GM10248 (cell line): ENCODE data around the gene PRKACG.

Experiments used
- CTCF ChIA-PET: fragments of 300-600 bp; sonication (Branson Sonifier 250); formaldehyde crosslinking; extraction: SDS; loops from one replicate; lab custom pipeline; 2021; ENCODE audit warnings: antibody characterized with exemption; lab: Yijun Ruan, JAX
- POLR2A ChIA-PET: fragments of 350-650 bp; sonication (Branson Sonifier 250); formaldehyde crosslinking; extraction: SDS; loops from one replicate; lab custom pipeline; 2020; ENCODE audit warnings: antibody characterized with exemption; lab: Yijun Ruan, JAX
- DNase-seq: peaks from one replicate; pipeline ENCODE4 v3.0.0; 2012; ENCODE audit errors: extremely low spot score
- TF ChIP-seq, protein P1 (sequence below): IDR thresholded peaks from 2 replicates; pipeline ENCODE4 v1.5.1; 2012; ENCODE audit warnings: mild to moderate bottlenecking, low read depth; ENCODE audit errors: extremely low read depth, missing control alignments, control extremely low read depth

Gene PRKACG

DNA sequence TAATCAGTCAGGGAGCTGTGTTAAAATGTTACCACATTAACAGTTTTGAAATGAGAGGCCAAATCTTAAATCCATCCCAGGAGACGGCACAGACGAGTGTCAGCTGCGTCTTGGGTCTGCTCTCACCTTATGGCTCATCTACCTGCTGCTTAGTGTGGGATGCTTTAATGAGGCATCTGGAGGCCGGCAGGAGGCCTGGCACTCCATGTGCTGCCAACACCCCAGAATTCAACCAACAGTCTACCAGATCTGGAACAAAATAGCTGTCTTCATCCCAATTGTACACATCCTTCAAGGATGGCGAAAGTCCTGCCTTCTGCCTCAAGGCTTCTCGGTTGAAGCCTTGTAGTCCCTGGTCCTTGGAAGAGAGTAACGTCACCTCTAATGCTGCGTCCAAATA is 12.0 kb downstream of the PRKACG start:
- DNase-seq, result no peak
- ChIA-PET POLR2A (no interaction called here), CTCF (interaction anchor here (0.8 to 2.6 kb wide), 5 partner anchors 12 to 434 kb away, joined by 3 to 6 read pairs (median 3); no protein-coding TSS in a partner anchor)
- TF ChIP-seq, protein P1, sequence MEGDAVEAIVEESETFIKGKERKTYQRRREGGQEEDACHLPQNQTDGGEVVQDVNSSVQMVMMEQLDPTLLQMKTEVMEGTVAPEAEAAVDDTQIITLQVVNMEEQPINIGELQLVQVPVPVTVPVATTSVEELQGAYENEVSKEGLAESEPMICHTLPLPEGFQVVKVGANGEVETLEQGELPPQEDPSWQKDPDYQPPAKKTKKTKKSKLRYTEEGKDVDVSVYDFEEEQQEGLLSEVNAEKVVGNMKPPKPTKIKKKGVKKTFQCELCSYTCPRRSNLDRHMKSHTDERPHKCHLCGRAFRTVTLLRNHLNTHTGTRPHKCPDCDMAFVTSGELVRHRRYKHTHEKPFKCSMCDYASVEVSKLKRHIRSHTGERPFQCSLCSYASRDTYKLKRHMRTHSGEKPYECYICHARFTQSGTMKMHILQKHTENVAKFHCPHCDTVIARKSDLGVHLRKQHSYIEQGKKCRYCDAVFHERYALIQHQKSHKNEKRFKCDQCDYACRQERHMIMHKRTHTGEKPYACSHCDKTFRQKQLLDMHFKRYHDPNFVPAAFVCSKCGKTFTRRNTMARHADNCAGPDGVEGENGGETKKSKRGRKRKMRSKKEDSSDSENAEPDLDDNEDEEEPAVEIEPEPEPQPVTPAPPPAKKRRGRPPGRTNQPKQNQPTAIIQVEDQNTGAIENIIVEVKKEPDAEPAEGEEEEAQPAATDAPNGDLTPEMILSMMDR, result no peak

DNA sequence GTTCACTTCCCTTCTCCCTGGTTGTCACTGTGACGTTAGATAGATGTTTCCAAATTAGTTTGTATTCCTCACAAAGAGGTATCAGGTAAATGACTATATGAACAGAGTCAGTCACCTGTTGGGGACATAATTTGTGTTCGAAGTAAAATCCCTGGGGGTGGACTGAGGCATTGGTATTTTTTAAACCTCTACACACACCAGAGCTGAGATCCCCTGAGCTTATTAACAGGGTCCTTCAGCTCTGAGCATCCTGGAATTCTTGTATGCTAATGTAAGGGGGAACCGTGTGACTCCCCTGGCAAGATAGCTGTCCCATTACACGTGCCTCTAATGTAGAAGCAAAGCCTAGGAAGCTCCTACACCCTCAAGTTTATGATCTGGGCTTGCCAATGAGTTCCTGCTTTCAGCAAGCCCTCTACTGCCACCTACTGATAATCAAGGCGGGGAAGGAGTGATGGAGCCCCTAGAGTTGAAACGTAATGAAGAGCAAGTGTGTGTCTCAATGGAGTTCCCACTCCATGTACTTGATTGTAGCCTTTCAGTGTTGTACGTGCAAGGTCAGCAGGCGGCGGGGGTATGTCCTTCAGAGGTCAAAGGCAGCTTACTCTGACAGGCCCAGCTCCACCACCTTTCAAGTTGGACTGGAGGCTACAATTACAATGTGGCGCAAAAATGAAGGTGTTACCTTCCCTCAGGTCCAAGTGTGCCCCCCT is 14.4 kb downstream of the PRKACG start:
- ChIA-PET CTCF (interaction anchor here (0.6 to 3.2 kb wide), 67 partner anchors 9 to 468 kb away, joined by 3 to 34 read pairs (median 4); partner anchors contain the start of genes FXN and PIP5K1B), POLR2A (no interaction called here)
- DNase-seq, result peak; percentile 76
- TF ChIP-seq, protein P1, result peak; percentile 73

DNA sequence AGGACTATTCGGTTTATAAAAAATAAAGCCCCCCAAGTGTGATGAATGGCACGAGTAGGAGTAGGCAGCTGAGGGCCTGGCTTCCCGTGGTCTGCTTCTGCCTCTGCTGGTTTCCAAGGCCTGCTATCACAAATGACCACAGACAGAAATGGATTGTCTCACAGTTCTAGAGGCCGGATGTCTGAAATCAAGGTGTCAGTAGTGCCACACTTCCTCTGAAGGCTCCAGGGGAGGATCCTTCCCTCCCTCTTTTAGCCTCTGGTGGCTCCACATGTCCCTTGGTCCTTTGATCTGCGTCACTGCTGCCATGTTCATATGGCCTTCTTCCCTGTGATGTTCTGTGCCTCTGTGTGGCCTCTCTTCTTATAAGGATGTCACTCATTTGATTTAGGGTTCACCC is 15.1 kb downstream of the PRKACG start:
- ChIA-PET CTCF (interaction anchor here (0.7 to 4.0 kb wide), 36 partner anchors 8 to 467 kb away, joined by 3 to 34 read pairs (median 4); partner anchors contain the start of gene FXN), POLR2A (no interaction called here)
- no peak for DNase-seq
- TF ChIP-seq, protein P1, result no peak

DNA sequence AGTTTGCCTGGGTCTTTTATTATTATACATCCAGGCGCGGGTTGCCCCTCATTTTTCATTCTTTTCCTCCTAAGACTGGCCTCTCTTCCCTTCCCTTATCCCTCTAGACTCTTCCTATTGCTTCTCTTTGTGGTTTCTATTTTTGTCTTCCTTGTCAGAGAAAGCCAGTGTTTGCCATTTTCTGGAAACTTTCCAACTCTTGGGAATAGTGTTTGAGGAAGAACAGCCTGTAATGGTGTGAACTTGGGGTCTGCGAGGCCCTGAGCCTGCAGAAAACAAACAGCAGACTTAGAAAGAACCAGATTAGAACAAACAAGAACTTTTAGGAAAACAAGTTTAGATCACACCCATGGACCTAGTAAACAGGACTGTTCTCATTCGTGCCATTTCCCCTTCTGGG is 15.5 kb downstream of the PRKACG start:
- DNase-seq, result no peak
- ChIA-PET POLR2A (interaction anchor here (0.7 kb wide), 1 partner anchor 227 kb away, joined by 3 read pairs; no protein-coding TSS in a partner anchor), CTCF (interaction anchor here (1.0 to 4.0 kb wide), 8 partner anchors 11 to 415 kb away, joined by 3 to 28 read pairs (median 12); no protein-coding TSS in a partner anchor)
- TF ChIP-seq, protein P1, result no peak

DNA sequence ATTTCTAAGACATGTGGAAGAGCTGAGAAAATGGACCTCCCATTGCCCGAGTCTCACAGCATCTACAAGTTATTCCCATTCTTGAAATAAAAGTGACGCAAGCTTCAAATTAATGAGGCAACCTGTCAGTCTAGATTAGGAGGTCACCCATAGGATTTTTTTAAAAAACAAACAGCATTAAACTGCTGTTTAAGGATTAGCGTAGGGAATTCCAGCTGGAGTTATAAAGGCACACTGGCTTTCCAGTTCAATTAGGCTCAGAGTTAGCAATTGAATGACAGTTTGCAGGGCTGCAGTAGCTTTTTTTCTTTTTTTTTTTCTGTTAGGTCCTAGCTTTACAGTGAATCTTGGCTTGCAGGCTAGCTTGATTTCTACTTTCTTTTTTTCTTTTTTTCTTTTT is 16.2 kb downstream of the PRKACG start:
- TF ChIP-seq, protein P1, result no peak
- POLR2A ChIA-PET, result interaction anchor here (0.7 kb wide), 2 partner anchors 226 to 291 kb away, joined by 3 to 4 read pairs; no protein-coding TSS in a partner anchor
- CTCF ChIA-PET, result interaction anchor here (0.9 to 4.9 kb wide), 10 partner anchors 7 to 414 kb away, joined by 3 to 28 read pairs (median 11); no protein-coding TSS in a partner anchor
- no peak for DNase-seq

DNA sequence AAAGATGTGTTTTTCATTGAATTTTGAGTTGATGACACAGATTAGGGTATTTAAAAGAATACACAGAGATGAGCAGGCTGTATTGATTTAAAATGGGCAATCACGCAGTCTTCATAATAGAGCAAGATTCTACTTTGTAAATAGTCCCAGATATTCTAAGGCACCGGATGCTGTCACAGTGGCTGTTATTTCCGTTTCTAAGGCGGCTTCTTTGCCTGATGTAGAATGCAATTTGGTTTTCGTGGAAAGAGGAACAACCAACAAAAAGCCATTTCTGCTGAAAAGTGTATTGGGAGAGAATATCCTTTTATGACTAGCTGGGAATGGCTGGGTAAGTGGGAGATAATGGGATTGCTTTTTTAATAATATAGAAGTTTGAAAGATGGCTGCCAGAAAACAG is 17.5 kb downstream of the PRKACG start:
- DNase-seq, result no peak
- TF ChIP-seq, protein P1, result no peak
- ChIA-PET CTCF (interaction anchor here (0.8 to 4.9 kb wide), 9 partner anchors 9 to 413 kb away, joined by 3 to 16 read pairs (median 4); no protein-coding TSS in a partner anchor), POLR2A (no interaction called here)
